ENCODE data around the gene LGALS12.

Gene LGALS12

DNA sequence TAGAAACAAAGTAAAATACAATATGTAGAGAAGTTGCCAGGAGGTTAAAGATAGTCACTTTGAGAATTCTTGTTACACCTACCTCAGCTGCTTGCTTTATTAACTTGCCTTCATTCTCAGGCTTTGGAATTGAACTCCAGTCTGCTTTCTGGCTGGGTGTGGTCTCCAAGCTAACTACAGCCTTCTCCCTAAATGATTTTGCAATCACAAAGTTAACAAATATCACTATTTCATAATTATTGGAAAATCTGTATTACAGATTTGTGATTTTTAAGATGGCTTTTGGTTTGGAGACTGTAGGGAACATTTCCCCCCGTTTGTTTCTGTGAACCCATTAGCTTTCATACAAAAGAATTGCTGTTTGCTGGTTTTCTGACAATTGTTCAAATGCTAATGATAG, 17.1 kb upstream of the LGALS12 start:
- no peak for TF ChIP-seq EZH2phosphoT487 (conservative IDR thresholded peaks at IDR 0.05; ENCODE audit: low read length)
- TF ChIP-seq, protein P1, sequence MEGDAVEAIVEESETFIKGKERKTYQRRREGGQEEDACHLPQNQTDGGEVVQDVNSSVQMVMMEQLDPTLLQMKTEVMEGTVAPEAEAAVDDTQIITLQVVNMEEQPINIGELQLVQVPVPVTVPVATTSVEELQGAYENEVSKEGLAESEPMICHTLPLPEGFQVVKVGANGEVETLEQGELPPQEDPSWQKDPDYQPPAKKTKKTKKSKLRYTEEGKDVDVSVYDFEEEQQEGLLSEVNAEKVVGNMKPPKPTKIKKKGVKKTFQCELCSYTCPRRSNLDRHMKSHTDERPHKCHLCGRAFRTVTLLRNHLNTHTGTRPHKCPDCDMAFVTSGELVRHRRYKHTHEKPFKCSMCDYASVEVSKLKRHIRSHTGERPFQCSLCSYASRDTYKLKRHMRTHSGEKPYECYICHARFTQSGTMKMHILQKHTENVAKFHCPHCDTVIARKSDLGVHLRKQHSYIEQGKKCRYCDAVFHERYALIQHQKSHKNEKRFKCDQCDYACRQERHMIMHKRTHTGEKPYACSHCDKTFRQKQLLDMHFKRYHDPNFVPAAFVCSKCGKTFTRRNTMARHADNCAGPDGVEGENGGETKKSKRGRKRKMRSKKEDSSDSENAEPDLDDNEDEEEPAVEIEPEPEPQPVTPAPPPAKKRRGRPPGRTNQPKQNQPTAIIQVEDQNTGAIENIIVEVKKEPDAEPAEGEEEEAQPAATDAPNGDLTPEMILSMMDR (IDR thresholded peaks at IDR 0.05; ENCODE audit: insufficient read depth, low read length, poor library complexity, severe bottlenecking) = no peak
- no peaks in the 10 kb centered on the region for H3K79me2 ChIP-seq (ENCODE audit: insufficient read depth, low read length)
- H3K27ac ChIP-seq (ENCODE audit: low read depth, low read length) = no peak overlapping the region
- H3K9ac ChIP-seq (ENCODE audit: low read length) = no peak overlapping the region
- H4K20me1 ChIP-seq (ENCODE audit: low read depth, low read length) = no peaks in the 10 kb centered on the region
- H3K27me3 ChIP-seq (ENCODE audit: low read length) = no peaks in the 10 kb centered on the region
- H3K36me3 ChIP-seq (ENCODE audit: low read length) = no peaks in the 10 kb centered on the region
- no peak overlapping the region for H2AFZ ChIP-seq (ENCODE audit: low read depth, low read length, severe bottlenecking)
- H3K4me2 ChIP-seq (ENCODE audit: low read depth, low read length, poor library complexity, severe bottlenecking) = no peak overlapping the region
- no peaks in the 10 kb centered on the region; the same call in 1 of the 2 replicates for H3K9me3 ChIP-seq (ENCODE audit: insufficient read depth, low read length)
- no peak overlapping the region for H3K4me3 ChIP-seq (ENCODE audit: insufficient read depth, low read length, poor library complexity, severe bottlenecking)
- no peaks in the 10 kb centered on the region for H3K9me2 ChIP-seq (replicated peaks; ENCODE audit: insufficient read depth, low read length)
- no peaks in the 10 kb centered on the region for H3F3A ChIP-seq (ENCODE audit: insufficient read depth)

DNA sequence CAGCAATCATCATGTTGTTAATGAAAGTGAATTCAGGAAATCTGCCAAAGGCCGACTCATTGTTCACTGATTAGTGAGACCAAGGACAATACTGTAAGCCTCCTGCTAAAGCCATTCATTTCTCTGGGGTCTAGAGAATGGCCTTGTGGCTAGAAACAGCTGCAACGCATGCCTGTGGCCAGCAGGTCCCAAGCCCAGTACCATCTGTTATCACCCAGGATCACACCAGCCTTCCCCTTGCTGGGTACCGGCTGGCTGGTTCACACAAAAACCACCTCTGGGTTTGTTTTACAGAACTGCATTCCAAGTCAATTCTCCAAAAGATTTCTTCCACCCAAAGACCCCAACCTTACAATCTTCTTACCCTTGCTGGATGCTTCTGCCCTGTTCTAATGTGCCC, 16.0 kb upstream of the LGALS12 start:
- Histone ChIP-seq H3K79me2 (ENCODE audit: insufficient read depth, low read length) (no peaks in the 10 kb centered on the region), H3K36me3 (ENCODE audit: low read length) (no peaks in the 10 kb centered on the region), H3K4me3 (ENCODE audit: insufficient read depth, low read length, poor library complexity, severe bottlenecking) (no peak overlapping the region), H4K20me1 (ENCODE audit: low read depth, low read length) (no peaks in the 10 kb centered on the region), H3F3A (ENCODE audit: insufficient read depth) (no peaks in the 10 kb centered on the region), H2AFZ (ENCODE audit: low read depth, low read length, severe bottlenecking) (no peak overlapping the region), H3K9ac (ENCODE audit: low read length) (no peak overlapping the region), H3K9me3 (ENCODE audit: insufficient read depth, low read length) (no peaks in the 10 kb centered on the region), H3K27ac (ENCODE audit: low read depth, low read length) (no peak overlapping the region), H3K4me2 (ENCODE audit: low read depth, low read length, poor library complexity, severe bottlenecking) (no peak overlapping the region), H3K9me2 (replicated peaks; ENCODE audit: insufficient read depth, low read length) (no peaks in the 10 kb centered on the region), H3K27me3 (ENCODE audit: low read length) (no peaks in the 10 kb centered on the region)
- TF ChIP-seq, protein P1 (IDR thresholded peaks at IDR 0.05; ENCODE audit: insufficient read depth, low read length, poor library complexity, severe bottlenecking) = no peak
- no peak for TF ChIP-seq EZH2phosphoT487 (conservative IDR thresholded peaks at IDR 0.05; ENCODE audit: low read length)

DNA sequence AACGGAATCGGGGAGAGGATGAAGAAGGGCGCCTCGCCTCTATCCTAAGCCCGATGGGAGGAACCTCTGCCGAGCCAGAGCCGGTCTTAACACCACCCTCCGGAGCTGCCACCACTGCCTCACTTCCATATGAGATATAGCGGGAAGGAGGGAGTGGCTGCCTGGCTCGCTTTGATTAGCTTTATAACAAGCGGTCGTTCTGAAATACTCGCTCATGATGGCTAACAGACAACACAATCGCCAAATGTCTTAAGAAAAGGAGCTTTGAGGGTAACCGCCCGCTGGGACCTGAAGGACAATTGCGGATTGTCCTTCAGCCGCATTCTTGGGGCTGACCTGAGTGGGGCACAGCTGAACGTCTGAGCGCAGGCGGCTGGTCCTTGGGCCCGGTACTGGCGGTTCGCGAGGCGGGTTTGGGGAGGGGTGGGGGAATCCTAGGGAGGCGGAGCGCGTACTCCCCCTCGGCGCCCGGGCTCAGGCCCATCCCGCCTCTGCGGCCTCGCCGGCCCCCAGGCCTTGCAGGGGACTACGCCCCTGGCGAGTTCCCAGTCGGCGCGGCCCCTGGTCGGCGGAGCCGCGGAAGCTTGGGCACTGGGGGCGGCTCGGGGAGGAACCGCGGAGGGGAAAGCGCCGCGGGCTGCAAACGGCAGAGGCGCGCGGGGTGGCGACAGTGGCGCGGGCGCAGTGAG, 15.2 kb upstream of the LGALS12 start, which contains the start of gene PLAAT5:
Gene PLAAT5, minus strand, starts transcription at position 617 of the 689 bp plus-strand sequence. Its CDS starts 133 bp downstream, at position 484.
- Histone ChIP-seq H3K27ac (ENCODE audit: low read depth, low read length) (no peak within 1 kb of the TSS), H3F3A (ENCODE audit: insufficient read depth) (no peaks in the 10 kb centered on the region), H3K36me3 (ENCODE audit: low read length) (no peaks in the 10 kb centered on the region), H2AFZ (ENCODE audit: low read depth, low read length, severe bottlenecking) (no peak within 1 kb of the TSS), H3K27me3 (ENCODE audit: low read length) (no peaks in the 10 kb centered on the region), H3K4me2 (ENCODE audit: low read depth, low read length, poor library complexity, severe bottlenecking) (no peak within 1 kb of the TSS), H4K20me1 (ENCODE audit: low read depth, low read length) (no peaks in the 10 kb centered on the region), H3K9ac (ENCODE audit: low read length) (no peak within 1 kb of the TSS), H3K79me2 (ENCODE audit: insufficient read depth, low read length) (no peaks in the 10 kb centered on the region), H3K9me3 (ENCODE audit: insufficient read depth, low read length) (no peaks in the 10 kb centered on the region), H3K9me2 (replicated peaks; ENCODE audit: insufficient read depth, low read length) (no peaks in the 10 kb centered on the region), H3K4me3 (ENCODE audit: insufficient read depth, low read length, poor library complexity, severe bottlenecking) (no peak within 1 kb of the TSS)
- TF ChIP-seq EZH2phosphoT487 (conservative IDR thresholded peaks at IDR 0.05; ENCODE audit: low read length) = no peak
- TF ChIP-seq, protein P1 (IDR thresholded peaks at IDR 0.05; ENCODE audit: insufficient read depth, low read length, poor library complexity, severe bottlenecking) = no peak

Measured in SU-DHL-6 (cell line).